Measurements from ENCODE around the gene CCDC169. TPM values are rescaled to one million over a fixed set of nuclear protein-coding genes. Genes with fewer than 3 reads are reported as not detected.

CCDC169 gene
- total RNA-seq, 1 experiment from 2014 or later = not detected

- ChIA-PET POLR2A (no interaction called here), CTCF (no interaction called here), RAD21 (ENCODE audit: low non-redundant PET in 1 of 2, low total read pairs in 2 of 2, uncharacterized antibody in 2 of 2, unreplicated experiment in 2 of 2) (no interaction called here)
- no peak overlapping the region for H3K27ac ChIP-seq (ENCODE audit: low read depth, low read length)
- H3K27me3 ChIP-seq (ENCODE audit: insufficient read depth, low read length) = no peaks in the 10 kb centered on the region
- H3K36me3 ChIP-seq (ENCODE audit: control insufficient read depth in 1 of 2, insufficient read depth in 2 of 2, low read length in 2 of 2) = no peaks in the 10 kb centered on the region
- H3K9ac ChIP-seq (ENCODE audit: low read length) = no peak overlapping the region
- H4K20me1 ChIP-seq (ENCODE audit: insufficient read depth) = no peaks in the 10 kb centered on the region
- H3K9me2 ChIP-seq (ENCODE audit: insufficient read depth) = no peaks in the 10 kb centered on the region
- H3K4me1 ChIP-seq (ENCODE audit: control insufficient read depth in 1 of 2, insufficient read depth in 2 of 2, low read length in 2 of 2) = no peaks in the 10 kb centered on the region
- TF ChIP-seq ELF1 (IDR thresholded peaks at IDR 0.05; ENCODE audit: borderline replicate concordance, low read depth) (no peak), SIN3A (IDR thresholded peaks at IDR 0.05; ENCODE audit: low read depth) (no peak), CBX3 (IDR thresholded peaks at IDR 0.05; ENCODE audit: low read depth) (no peak), ZNF274 (IDR thresholded peaks at IDR 0.05; ENCODE audit: low read depth, low read length) (no peak), JUND (IDR thresholded peaks at IDR 0.05) (no peak), ZFX (IDR thresholded peaks at IDR 0.05) (no peak), POLR2AphosphoS5 (IDR thresholded peaks at IDR 0.05; ENCODE audit: low read depth, low read length) (no peak), EZH2phosphoT487 (IDR thresholded peaks at IDR 0.05; ENCODE audit: borderline replicate concordance) (no peak), EGR1 (IDR thresholded peaks at IDR 0.05; ENCODE audit: low read depth) (no peak), REST (IDR thresholded peaks at IDR 0.05; ENCODE audit: low read depth) (no peak), ZBTB33 (IDR thresholded peaks at IDR 0.05; ENCODE audit: extremely low read depth, insufficient replicate concordance, low read length) (no peak), FOSL1 (IDR thresholded peaks at IDR 0.05; ENCODE audit: low read depth) (no peak), YY1 (IDR thresholded peaks at IDR 0.05; ENCODE audit: extremely low read depth, insufficient replicate concordance, low read depth, low read length) (no peak), RAD21 (IDR thresholded peaks at IDR 0.05; ENCODE audit: low read depth) (no peak), MAX (IDR thresholded peaks at IDR 0.05) (no peak)
- ATAC-seq (no peak), DNase-seq (ENCODE audit: low read depth, low spot score) (no peak)
- H3K4me2 ChIP-seq (ENCODE audit: low read length) = no peak overlapping the region
- peaks cover 0 to 32% of the 10 kb centered on the region in 2 experiments; a peak in 2 of 4 replicates for H3K9me3 ChIP-seq (ENCODE audit: control insufficient read depth in 1 of 2, insufficient read depth in 1 of 2, low read depth in 1 of 2, low read length in 2 of 2)
- intact Hi-C loops (cut with micrococcal nuclease) = no loop called here
- no peak overlapping the region for H2AFZ ChIP-seq (ENCODE audit: low read depth, low read length, poor library complexity, severe bottlenecking)
- no TSS peak for BruUV-seq (replicated peaks)
- no peak overlapping the region for H3K4me3 ChIP-seq (replicated peaks in 1 of 2; ENCODE audit: low read depth in 1 of 2, low read length in 2 of 2)
- no peaks in the 10 kb centered on the region for H3K79me2 ChIP-seq (ENCODE audit: insufficient read depth, low read length)
These were observed 40.5 kb upstream of the CCDC169 start for GRCh38 chr13:36337938-36338641.
